HG03066 (cell line): ENCODE measurements around the gene FBRSL1.

ENCODE experiments used
- ATAC-seq: cut with Tn5 transposase; IDR thresholded peaks from one replicate; pipeline ENCODE4 v1.9.1; 2021; ENCODE audit warnings: low read depth; ENCODE audit not compliant: unreplicated experiment

The FBRSL1 gene

DNA sequence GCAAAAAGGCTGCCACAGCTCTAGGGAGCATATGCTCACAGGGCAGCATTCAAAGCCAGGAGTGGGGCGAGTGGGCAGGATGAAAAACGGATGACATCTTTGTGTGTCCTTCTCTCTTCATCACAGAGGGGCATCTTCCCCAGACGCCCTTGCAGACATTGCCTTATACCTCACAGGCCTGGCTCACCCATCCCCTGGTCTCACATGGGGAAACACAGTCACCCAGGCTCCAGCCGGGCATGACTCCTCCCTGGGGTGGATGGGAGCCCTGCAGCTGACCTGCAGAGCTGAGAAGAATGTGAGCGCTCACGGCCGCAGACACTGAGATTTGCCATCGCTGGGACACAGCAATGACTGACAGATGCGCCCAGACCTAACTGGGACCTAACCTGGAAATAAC, 7.2 kb upstream of the FBRSL1 start:
- ATAC-seq, result no peak

- ATAC-seq, result no peak
These were observed 6.7 kb upstream of the FBRSL1 start for GRCh38 chr12:132483208-132483607.

GRCh38 chr12:132483612-132484011, 6.3 kb upstream of the FBRSL1 start:
- no peak for ATAC-seq

GRCh38 chr12:132484183-132484890, 5.6 kb upstream of the FBRSL1 start:
- ATAC-seq, result no peak

DNA sequence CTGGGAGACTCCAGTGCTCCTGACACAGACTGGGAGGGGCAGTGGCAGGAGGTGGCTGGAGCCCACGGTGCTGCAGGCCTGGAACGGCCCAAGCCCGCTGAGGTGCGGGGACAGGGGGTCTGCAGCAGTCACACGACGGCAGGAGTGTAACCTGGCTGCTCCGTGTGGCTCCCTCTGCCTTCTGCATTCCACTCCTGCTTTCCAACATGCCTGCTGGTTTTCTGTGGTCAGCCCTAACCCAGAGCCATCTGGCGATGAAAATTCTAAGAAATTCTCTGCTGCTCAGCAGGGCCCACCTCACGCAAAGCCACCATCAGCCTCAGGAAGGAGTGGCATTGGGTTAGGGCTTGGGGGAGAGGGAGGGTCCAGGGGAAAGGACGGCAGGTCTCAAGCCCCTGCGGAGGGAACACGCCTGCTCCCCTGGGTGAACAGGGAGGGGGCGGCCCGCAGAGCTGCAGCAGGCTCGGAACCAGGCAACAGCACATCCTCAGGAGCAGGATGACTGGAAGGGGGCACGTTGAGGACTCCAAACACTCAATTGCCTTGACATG, 5.0 kb upstream of the FBRSL1 start:
- ATAC-seq, result no peak

DNA sequence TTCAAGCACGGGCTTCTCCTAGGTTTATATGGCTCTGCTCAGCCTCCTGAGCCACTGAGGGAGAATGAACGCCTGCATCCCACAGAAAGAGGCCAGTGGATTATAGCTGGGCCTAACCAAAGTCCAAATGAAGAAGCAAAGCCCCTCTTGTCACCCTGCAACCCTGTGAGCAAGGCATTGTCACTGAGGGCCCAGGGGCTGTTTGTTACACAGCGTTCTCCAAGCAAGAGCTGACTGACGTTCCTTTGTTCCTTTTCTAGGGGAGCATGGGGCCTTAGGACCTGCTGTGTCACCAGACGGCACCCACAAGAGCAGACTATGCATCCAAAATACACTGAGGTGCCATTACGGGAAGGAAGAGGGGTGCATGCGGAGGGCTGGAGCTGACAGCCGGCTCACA, 4.3 kb upstream of the FBRSL1 start:
- no peak for ATAC-seq

DNA sequence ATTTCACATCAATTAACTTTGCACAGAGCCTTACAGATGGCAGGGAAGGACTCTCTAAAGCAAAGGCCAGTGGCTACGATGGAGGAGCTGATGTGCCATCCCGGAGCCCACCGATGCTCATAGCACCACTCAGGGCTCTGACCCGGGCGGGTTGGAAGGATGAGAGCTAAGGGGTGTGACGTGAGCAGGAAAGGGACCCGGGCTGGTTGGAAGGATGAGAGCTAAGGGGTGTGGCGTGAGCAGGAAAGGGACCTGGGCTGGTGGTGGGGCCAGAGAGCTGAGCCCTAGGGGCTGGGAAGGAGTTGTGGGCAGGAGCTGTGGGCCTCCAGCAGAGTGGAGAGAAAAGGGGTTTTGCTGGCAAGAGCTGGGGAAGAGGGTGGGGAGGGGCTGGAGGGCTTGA, 3.8 kb upstream of the FBRSL1 start:
- no peak for ATAC-seq

DNA sequence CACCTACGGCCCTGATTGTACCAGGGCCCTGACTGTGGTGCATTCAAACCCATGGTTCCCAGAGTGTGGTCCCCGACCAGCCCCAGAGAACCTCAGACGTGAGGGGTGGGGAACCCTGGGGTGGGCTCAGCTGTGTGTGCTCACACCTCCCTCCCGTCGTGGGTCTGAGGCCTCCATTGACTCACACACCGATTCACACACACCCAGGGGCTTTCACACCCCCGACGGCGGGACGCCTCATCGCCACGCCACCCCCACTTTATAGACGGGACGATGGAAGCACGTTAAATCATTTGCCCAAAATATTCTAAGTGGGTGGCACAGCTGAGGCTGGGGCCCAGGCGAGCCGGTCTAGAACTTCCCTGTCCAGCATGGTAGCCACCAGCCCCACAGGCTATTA, 3.4 kb upstream of the FBRSL1 start:
- no peak for ATAC-seq

DNA sequence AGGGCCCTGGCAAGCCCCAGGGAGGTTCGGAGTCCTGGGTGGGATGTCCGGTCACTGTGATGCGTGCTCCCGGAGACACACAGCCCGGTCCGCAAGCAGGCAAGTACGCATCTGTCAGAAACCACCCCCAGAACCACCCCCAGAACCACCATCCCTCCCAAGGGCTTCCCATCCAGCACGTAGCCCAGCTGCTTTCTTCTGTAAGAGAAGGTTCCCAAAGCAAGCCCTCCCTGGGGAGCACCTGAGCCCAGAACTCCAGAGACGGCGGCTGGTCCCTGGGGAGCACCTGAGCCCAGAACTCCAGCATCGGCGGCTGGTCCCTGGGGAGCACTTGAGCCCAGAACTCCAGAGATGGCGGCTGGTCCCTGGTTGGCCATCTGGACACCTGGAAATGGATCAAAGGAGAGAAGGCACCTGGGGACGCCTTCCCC, 2.6 kb upstream of the FBRSL1 start:
- no peak for ATAC-seq

GRCh38 chr12:132488127-132489077, 1.5 kb upstream of the FBRSL1 start:
- ATAC-seq, result no peak

DNA sequence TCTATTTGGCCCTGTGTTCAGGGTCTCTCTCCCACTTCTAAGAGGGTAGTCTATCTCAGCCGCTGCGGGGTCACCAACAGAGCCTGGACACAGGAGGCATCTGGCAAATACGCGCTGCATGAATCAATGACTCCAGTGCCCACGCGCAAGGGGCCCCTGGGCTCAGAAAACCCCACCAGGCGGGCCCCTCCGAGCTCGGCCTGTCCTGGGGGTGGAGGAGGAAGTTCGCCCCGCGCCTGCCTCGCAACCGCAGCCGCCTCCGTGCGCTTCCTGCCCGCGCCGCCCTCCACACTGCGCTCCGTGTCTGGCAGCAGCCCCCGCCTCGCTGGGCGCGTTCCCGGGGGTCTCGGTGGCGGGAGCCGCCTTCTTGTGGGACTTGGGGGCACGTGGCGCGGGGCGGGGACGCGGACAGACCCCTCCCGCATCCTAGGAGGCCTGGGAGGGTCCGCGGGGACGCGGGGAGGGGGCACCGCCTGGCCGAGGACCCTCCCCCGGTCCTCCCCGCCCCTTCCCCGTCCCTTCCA, 811 bp upstream of the FBRSL1 start:
- peak; percentile 36 for ATAC-seq

DNA sequence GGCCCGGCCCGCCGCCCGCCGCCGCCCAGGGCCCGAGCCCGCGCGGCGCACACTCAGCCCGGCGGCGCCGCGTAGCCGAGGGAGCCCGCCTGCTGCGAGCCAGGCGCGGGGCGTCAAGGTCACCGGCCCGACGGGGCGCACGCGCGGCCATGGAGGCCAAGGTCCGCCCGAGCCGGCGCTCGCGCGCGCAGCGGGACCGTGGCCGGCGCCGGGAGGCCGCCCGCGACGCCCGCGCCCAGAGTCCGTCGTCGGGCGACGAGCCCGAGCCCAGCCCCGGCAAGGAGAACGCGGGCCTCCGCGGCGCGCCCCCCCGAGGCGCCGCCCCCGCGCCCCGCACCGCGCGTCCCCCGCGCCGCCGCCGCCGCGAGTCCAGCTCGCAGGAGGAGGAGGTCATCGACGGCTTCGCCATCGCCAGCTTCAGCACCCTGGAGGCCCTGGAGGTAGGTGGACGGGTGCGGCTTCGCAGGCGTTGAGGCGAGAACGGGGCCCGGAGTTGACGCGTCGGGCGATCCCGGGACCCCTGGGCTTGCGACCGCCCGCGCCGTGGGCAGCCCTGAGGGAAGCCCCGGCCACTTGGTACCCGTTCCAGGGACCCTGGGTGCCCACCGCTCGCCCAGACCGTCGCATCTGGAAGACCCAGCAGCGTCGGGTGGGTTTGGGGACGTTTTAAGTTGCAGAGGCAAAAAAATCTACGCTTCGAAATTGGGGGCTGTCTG, 629 bp downstream of the FBRSL1 start:
- no peak for ATAC-seq

- no peak for ATAC-seq
These were observed 1.2 kb downstream of the FBRSL1 start for GRCh38 chr12:132491138-132491663.

DNA sequence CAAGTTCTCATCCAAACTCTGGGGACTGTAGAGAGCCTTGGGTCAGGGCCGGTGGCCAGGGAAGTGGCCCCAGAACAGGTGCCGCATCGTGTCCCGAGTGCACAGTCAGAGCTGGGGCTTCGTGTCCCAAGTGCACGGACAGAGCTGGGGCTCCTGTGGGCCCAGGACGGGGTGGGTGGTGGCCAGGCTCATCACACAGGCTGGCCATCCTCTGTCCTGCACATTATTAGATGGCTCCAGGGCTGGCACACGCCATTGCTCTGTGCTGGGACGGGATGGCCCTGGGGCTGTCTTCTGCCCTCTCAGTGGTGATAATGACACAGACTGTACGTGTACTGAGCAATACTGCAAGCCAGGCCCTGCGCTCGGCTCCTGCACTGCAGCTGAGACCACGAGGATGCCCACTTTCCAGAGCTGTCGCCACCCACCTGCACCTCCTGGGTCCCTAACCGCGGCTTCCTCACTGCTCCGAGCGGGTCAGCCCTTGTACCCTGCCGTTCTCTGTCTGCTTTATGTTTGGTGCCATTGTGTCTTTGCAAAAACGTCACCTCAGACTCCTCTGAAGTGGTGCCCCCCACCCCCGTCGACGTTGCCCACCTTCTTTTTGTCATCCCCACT, 1.9 kb downstream of the FBRSL1 start:
- ATAC-seq, result no peak

- ATAC-seq, result no peak
These were observed 2.6 kb downstream of the FBRSL1 start for GRCh38 chr12:132492522-132492921.

DNA sequence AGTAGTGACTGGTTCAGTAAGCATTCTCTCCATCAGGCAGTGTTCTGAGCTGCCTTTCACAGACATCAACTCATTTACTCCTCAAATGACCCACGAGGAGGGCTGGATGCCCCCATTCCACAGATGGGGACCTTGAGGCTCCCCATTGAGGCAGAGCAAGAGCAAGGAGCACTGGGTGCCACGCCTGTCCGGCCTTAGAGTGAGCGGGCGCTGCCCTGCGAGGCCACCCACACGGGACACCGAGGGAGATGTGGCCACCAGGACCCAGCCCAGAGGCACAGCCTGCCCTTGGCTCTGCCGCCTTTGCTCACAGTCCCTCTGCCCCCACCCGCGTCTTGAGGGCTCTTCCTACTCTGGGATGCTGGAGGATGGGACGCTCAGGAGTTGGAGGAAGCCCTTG, 3.0 kb downstream of the FBRSL1 start:
- ATAC-seq, result no peak

GRCh38 chr12:132493482-132494178, 3.7 kb downstream of the FBRSL1 start:
- ATAC-seq, result no peak

DNA sequence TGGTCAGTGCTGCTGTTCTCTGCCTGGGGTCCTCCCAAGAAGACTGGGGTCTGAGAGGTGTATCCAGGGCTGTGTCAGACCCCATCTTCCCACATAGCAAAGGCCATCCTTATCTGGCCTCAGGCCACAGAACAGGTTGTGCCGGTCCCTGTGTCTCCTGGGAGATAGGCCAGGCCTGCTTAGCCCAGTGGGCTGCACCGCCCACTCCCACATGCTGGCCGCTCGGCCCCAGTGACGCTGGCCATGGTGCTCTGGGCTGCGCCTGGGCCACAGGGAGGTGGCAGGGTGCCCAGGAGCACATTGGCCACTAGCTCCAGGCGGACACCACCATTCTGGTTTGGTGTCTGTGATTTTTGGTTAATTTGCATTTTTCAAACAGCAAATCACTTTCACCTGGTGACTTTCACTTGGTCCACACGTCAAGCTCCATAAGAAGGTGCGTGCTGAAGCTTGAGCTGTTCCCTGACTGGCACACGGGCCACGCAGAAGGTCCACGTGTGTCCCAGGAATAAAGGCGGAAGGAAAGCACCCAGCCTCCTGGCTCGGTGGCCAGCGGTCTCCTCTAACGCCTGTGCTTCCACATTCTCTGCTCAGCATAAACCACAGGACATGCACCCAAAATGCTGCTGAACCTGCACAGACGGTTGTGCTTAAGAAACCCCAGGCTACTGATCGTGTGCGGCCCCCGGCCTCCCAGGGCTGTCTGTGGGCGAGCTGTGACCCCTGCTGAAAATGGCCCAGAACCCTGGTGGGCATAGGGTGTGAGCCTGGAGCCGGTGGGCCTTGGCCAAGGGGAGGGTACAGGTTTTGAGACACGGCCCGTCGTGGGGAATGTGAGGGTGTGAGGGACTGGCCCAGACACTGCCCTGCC, 4.6 kb downstream of the FBRSL1 start:
- no peak for ATAC-seq
